RPMI8226 (cell line): ENCODE data around the gene SZRD1.

ENCODE experiments used
- DNase-seq: peaks from one replicate; pipeline ENCODE4 v3.0.0-alpha.2; 2015

Gene SZRD1

GRCh38 chr1:16367968-16368890, 1.2 kb downstream of the SZRD1 start:
- peak; percentile 42 for DNase-seq

DNA sequence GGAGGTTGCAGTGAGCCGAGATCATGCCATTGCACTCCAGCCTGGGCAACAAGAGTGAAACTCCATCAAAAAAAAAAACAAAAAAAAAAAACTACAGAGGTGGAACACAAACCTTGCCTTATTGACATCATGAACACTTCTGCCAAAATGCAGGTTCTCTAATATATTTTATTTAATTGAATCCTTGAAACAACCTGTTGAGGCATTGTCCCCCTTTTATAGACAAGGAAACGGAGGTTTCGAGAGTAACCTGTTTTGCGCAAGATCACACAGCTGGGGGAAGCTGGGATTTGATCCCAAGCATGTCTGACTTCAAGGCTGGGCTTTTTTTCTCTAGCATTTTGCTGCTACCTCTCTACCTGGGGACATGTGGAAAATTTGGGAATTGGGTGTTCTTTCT, 2.8 kb downstream of the SZRD1 start:
- DNase-seq: no peak

DNA sequence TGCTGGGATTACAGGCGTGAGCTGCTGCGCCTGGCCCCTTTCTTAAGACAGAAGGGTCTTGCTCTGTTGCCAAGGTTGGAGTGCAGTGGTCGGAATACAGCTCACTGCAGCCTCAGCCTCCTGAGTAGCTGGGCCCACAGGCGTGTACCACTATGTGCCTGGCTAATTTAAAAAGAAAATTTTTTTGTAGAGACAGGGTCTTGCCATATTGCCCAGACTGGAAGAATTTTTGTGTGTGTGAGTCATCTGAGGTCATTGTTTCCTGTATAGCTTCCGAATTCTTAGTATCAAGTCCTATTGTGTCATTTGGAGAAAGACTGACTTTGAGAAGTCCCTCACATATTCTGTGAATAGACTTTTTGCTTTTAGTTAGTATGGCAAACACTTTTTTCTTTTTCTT, 4.7 kb downstream of the SZRD1 start:
- no peak for DNase-seq

DNA sequence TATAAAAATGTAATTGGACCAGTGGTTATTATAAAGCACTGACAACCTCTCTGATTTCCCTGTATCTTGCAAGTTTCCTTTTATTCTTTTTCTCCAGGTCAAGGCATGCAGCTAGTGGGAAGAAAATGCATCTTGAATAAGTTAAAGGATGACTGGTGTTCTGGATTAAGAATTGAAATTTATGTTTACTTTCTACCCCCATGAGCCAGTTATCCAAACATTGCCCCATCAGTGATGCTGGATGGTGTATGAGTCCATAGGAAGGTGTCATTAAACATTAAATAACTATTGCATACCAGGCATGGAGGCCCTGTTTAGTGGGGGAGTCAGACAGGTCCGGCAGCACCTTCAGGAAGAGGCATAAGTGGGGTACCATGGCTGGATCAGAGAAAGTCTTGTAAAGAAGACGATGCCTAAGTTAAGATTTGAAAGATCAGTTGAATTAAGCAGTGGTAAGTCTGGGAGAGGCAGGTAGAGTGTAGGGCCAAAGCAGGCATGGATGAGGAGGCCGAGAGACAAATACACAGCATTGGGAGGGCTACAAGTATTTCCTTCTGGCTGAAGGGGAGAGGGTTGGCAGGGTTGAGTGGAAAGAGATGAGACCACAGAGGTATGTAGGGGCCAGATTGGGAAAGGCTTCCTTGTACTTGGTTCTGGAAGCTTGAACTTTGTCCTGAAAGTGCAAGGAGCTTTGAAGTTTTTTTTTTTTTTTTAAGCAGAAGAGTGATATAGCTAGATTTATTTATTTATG, 5.7 kb downstream of the SZRD1 start:
- no peak for DNase-seq

GRCh38 chr1:16374266-16374665, 7.2 kb downstream of the SZRD1 start:
- no peak for DNase-seq

- DNase-seq: no peak
Measured at GRCh38 chr1:16375521-16376340, 8.7 kb downstream of the SZRD1 start.

GRCh38 chr1:16376971-16377370, 9.9 kb downstream of the SZRD1 start:
- DNase-seq: no peak

DNA sequence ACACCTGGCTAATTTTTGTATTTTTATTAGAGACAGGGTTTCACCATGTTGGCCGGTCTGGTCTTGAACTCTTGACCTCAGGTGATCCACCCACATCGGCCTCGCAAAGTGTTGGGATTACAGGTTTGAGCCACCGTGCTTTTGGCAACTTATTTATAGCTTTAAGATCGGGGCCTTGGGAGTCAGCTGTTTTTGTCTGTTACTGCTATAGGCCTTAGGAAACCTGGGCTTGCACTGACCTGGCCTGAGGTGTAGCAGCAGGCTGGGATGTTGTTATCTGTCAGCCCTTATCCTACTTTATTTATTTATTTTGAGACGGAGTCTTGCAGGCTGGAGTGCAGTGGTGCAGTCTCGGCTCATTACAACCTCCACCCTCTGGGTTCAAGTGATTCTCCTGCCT, 11.4 kb downstream of the SZRD1 start:
- DNase-seq: no peak

DNA sequence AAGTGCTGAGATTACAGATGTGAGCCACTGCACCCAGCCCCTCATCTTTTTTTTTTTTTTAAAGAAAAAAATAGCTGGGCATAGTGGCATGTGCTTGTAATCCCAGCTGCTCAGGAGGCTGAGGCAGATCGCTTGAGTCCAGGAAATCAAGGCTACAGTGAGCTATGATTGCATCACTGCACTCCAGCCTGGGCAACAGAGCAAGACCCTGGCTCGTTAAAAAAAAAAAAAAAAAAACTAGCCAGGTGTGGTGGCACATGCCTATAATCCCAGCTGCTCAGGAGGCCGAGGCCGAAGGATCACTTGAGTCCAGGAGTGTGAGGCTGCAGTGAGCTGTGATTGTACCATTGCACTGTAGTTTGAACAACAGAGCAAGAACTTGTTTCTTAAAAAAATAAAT, 13.8 kb downstream of the SZRD1 start:
- no peak for DNase-seq

- DNase-seq: no peak
Measured at GRCh38 chr1:16383888-16384287, 16.8 kb downstream of the SZRD1 start.

DNA sequence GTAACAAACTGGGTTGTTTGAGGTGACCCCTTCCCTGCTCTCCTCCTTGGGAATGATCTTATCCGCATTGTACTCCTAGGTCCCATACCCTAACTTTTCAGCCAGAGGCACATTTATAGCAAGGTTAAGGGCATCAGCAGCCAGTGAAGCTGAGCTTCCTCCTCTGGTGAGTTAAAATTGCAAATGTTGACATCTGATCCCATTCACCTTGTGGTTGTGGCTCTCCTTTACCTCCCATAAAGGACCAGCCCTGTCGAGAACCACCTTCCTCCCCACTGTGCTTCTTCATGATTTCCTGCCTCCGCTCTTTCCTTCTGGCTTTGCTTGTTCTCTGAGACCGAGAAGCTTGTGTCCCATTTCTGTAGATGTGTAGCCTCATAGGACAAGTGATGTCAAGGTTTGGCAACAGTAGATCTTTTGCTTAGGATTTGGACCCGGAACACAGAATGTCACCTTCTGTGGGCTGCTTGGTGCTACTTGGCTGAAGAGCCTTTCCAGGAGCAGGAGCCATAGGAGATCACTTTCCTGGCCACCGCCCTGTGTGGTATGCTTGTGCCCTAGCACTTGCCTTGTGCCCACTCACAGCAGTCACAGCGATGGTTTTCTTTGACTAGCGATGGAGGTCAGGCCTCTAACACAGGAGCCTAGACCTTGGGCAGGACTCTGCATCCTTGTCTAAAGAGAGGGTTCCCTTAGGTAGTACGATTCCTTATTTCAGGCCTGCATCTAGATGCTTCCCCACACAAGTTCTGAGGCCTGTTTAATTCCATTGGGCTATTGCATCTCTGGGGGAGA, 18.8 kb downstream of the SZRD1 start:
- DNase-seq: no peak

DNA sequence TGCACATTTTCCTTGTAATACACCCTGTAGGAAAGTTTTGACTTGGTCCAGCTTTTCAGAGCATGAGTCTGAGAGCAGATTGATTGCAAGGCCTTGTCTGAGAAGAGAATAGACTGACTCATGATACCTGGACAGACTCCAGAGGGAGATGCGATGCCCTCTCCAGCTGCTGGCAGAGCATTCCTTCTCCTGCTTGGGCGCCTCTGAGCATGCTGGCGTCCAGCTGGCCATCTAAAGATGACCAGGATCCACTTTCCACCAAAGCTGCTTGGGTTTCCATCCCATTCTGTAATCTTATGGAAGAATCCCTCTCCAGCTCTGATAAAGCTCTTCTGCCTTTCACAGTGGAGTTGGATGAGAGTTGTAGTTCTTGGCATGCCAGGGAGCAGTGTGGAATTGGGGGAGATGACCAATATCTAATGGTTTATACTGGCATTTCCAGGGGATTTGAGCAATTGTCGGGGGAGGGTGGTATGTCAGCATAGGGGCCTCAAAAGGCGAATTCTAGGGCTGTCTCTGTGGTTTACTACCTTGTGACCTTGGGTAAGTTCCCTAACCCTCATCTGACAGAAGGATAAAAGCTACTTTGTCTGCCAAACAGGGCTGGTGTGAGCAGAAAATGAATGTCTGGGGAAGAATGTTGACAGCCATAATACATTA, 19.5 kb downstream of the SZRD1 start:
- no peak for DNase-seq

DNA sequence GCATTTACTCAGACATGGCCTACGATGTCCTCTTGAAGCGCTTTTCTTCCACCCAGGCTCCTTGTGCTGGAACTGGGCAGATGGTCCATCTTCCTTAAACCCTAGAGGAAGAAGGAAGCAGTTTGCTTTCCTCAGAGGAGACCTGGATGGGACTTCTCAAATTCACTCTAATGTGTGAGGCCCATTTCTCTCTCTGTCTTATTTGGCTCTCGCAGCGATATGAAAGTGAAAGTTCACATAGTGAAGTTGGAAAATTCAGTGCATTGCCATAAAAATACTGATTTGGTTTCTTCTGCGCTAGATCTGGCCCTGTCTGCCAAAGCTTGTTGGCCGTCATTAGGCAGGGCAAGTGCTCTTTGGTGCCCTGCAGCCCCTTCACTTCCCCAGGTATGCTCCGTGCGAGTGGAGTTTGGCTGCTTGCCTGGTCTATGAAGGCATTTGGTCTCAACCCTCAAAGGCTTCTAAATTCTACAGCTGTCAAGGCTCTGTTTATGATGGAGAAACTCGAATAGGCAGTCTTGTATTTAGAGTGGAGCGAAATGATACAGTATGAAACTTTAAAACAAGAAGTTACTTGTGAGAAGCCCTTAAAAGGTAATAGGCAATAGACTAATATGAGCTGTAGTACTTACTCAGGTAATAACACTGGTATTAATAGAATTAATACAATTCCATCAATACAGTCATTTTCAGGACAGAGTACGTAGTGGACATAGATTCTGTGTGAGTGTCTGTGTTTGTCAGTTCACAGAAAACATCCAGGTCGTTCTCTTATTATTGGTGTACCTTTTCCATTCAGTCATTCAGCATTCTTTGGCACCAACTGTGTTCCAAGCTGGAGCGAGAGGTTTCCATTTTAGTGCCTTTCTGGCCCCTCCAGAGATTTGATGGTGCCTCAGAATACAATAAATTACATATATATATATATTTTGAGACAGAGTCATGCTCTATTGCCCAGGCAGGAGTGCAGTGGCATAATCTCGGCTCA, 20.5 kb downstream of the SZRD1 start:
- peak; percentile 22 for DNase-seq

DNA sequence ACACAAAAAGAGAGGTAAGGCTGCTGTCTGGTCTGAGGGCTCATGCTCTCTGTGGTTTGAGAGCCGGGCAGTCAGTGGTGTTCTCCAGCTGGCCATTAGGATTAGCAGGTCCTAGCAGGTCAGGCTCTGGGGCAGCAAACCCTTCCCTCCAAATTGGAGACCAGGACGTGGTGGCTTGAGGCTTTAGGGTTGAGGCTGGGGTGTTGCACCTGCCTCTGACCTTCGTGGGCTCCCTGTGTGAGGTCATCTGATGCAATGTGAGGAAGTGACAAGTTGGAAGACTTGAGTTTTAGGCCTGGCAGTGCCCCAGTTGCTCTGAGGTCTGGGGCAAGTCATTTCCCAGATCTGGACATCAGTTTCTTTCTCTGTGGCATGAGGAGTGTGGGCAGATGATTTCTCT, 24.4 kb downstream of the SZRD1 start:
- no peak for DNase-seq

- no peak for DNase-seq
Measured at GRCh38 chr1:16392740-16393569, 25.9 kb downstream of the SZRD1 start.

- no peak for DNase-seq
Measured at GRCh38 chr1:16393570-16394521, 26.8 kb downstream of the SZRD1 start.

DNA sequence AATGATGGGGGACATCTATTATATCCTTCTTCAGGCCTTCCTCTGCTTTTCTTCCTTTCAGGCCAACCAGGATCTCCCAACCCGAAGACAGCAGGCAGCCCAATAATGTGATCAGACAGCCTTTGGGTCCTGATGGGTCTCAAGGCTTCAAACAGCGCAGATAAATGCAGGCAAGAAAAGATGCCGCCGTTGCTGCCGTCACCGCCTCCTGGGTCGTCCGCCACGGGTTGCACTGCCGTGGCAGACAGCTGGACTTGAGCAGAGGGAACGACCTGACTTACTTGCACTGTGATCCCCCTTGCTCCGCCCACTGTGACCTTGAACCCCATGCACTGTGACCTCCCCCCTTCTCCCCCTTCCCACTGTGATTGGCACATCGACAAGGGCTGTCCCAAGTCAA, 27.9 kb downstream of the SZRD1 start:
- DNase-seq: no peak

DNA sequence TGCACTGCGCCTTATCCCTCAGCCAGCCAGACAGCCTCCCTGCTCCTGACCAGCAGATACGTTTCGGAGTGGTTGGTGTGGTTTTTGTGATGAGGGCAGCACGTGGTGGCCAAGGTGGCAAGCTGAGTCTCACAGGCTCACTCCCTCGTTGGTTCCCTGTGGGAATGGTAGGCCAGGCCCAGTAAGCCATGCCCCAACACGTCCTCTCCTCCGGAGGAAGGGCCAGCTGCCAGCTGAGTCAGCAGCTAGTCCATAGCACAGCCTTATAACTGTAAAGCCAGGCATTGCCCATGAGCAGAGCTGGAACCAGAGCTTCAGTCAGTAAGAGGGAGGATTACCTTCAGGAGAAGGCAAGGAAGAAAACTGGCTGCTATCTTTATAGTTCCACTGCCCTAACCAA, 29.5 kb downstream of the SZRD1 start:
- no peak for DNase-seq
